Liver (tissue), 9 donors: ENCODE results near the gene METTL4. TPM values are rescaled to one million over a fixed set of nuclear protein-coding genes. Genes with fewer than 3 reads are reported as not detected.

ENCODE experiments used
- DNase-seq: peaks from one replicate; pipeline ENCODE4 v3.0.0-alpha.2; 2017; ENCODE audit warnings: low spot score
- H3K27ac ChIP-seq, 2 donors: one replicate each; pipeline ENCODE4 v1.7.0; 2013; ENCODE audit warnings: inconsistent platforms in 2 of 2, low read length in 2 of 2, control low read depth in 1 of 2, low read depth in 1 of 2, mild to moderate bottlenecking in 1 of 2
- H3K27me3 ChIP-seq, 4 donors: one replicate each; pipeline versions ENCODE4 v1.6.1 to v1.7.0; 2013; ENCODE audit warnings: low read length in 3 of 4, inconsistent platforms in 1 of 4, mild to moderate bottlenecking in 1 of 4, moderate library complexity in 1 of 4; ENCODE audit not compliant: control insufficient read depth in 4 of 4, insufficient read depth in 4 of 4
- H3K36me3 ChIP-seq, 4 donors: one replicate each; pipeline versions ENCODE4 v1.6.1 to v1.7.0; 2013; ENCODE audit warnings: low read length in 3 of 4, mild to moderate bottlenecking in 3 of 4, low read depth in 1 of 4, moderate library complexity in 1 of 4; ENCODE audit not compliant: control insufficient read depth in 4 of 4, insufficient read depth in 3 of 4
- H3K4me1 ChIP-seq, 4 donors: one replicate each; pipeline versions ENCODE4 v1.6.1 to v1.7.0; 2013; ENCODE audit warnings: low read length in 3 of 4, mild to moderate bottlenecking in 3 of 4, moderate library complexity in 1 of 4; ENCODE audit not compliant: control insufficient read depth in 4 of 4, insufficient read depth in 4 of 4
- H3K4me3 ChIP-seq, 3 donors: one replicate each; pipeline versions ENCODE4 v1.6.1 to v1.7.0; 2013; ENCODE audit warnings: low read length in 3 of 3, control low read depth in 1 of 3, low read depth in 1 of 3, mild to moderate bottlenecking in 1 of 3
- H3K9ac ChIP-seq, 2 donors: one replicate each; pipeline ENCODE4 v1.7.0; 2013; ENCODE audit warnings: low read length in 2 of 2, mild to moderate bottlenecking in 2 of 2, moderate library complexity in 2 of 2, control low read depth in 1 of 2, low read depth in 1 of 2
- H3K9me3 ChIP-seq, 4 donors: one replicate each; pipeline versions ENCODE4 v1.6.1 to v1.7.0; 2013; ENCODE audit warnings: low read length in 3 of 4; ENCODE audit not compliant: control insufficient read depth in 4 of 4
- EGR1 ChIP-seq, 2 donors: IDR thresholded peaks; 2 replicates each; pipeline ENCODE4 v1.6.1; 2016 to 2018; ENCODE audit warnings: antibody characterized with exemption in 2 of 2, low read depth in 2 of 2
- FOXA1 ChIP-seq: IDR thresholded peaks from 2 replicates; pipeline ENCODE4 v1.6.1; 2016; ENCODE audit warnings: antibody characterized with exemption
- FOXA2 ChIP-seq: IDR thresholded peaks from 2 replicates; pipeline ENCODE4 v1.6.1; 2016; ENCODE audit warnings: antibody characterized with exemption
- GABPA ChIP-seq, 2 donors: IDR thresholded peaks in 1 of 2; conservative IDR thresholded peaks in 1 of 2; 2 replicates each; pipeline ENCODE4 v1.6.1; 2016; ENCODE audit warnings: antibody characterized with exemption in 2 of 2, mild to moderate bottlenecking in 1 of 2, moderate library complexity in 1 of 2
- HNF4A ChIP-seq, 2 donors: conservative IDR thresholded peaks; 2 replicates each; pipeline ENCODE4 v1.6.1; 2016; ENCODE audit warnings: antibody characterized with exemption in 2 of 2, mild to moderate bottlenecking in 2 of 2
- HNF4G ChIP-seq: IDR thresholded peaks from 2 replicates; pipeline ENCODE4 v1.6.1; 2016; ENCODE audit warnings: antibody characterized with exemption
- JUND ChIP-seq, 2 donors: IDR thresholded peaks; 2 replicates each; pipeline ENCODE4 v1.6.1; 2016; ENCODE audit warnings: antibody characterized with exemption in 2 of 2
- NR2F2 ChIP-seq: IDR thresholded peaks from 2 replicates; pipeline ENCODE4 v1.6.1; 2016; ENCODE audit warnings: antibody characterized with exemption
- RAD21 ChIP-seq, 2 donors: IDR thresholded peaks; 2 replicates each; pipeline ENCODE4 v1.6.1; 2016; ENCODE audit warnings: antibody characterized with exemption in 2 of 2, mild to moderate bottlenecking in 2 of 2
- RXRA ChIP-seq, 2 donors: IDR thresholded peaks; 2 replicates each; pipeline ENCODE4 v1.6.1; 2017 to 2018; ENCODE audit warnings: antibody characterized with exemption in 2 of 2, mild to moderate bottlenecking in 1 of 2
- SP1 ChIP-seq: IDR thresholded peaks from 2 replicates; pipeline ENCODE4 v1.6.1; 2018; ENCODE audit warnings: antibody characterized with exemption, mild to moderate bottlenecking
- TAF1 ChIP-seq: conservative IDR thresholded peaks from 2 replicates; pipeline ENCODE4 v1.6.1; 2016; ENCODE audit warnings: antibody characterized with exemption, mild to moderate bottlenecking
- YY1 ChIP-seq: IDR thresholded peaks from 2 replicates; pipeline ENCODE4 v1.6.1; 2016; ENCODE audit warnings: antibody characterized with exemption, mild to moderate bottlenecking
- WGBS: extraction: QIAGEN DNeasy Blood & Tissue Kit; methylation state at CpG from one replicate; pipeline ENCODE4 v1.1.7; 2013; 5-methylcytosine and 5-hydroxymethylcytosine counted together
- polyA plus RNA-seq, 2 donors: library from polyadenylated mRNA; stranded (reverse) in 1 of 2; unstranded in 1 of 2; fragments of 200-250 nt in 1 of 2; fragments of >200 nt in 1 of 2; fragmentation: Nextera tagmentation in 1 of 2; extraction: Ambion mirVana in 1 of 2; gene quantifications; one replicate each; pipeline versions ENCODE4 v1.2.1 to v1.2.3, GENCODE V29; 2013 to 2015
- total RNA-seq, 2 donors: library from RNA; depleted of rRNA; stranded (reverse); fragments of >200 nt; gene quantifications; one replicate each; pipeline ENCODE4 v1.2.3, GENCODE V29; 2014
- TF ChIP-seq, protein P1 (sequence below): IDR thresholded peaks from 2 replicates; pipeline ENCODE4 v1.6.1; 2016; ENCODE audit warnings: antibody characterized with exemption
- TF ChIP-seq, protein P2 (sequence below): fragments of 150-350 bp; IDR thresholded peaks from 2 replicates; pipeline ENCODE4 v1.5.1; 2017; ENCODE audit warnings: improper control_type of control experiment, low read depth, low read length; ENCODE audit not compliant: missing input control
- TF ChIP-seq, protein P3 (sequence below): IDR thresholded peaks from 2 replicates; pipeline ENCODE4 v1.6.1; 2016; ENCODE audit warnings: antibody characterized with exemption
- TF ChIP-seq, protein P4 (sequence below): IDR thresholded peaks from 2 replicates; pipeline ENCODE4 v1.6.1; 2016; ENCODE audit warnings: antibody characterized with exemption
- TF ChIP-seq, protein P5 (sequence below): IDR thresholded peaks from 2 replicates; pipeline ENCODE4 v1.6.1; 2016; ENCODE audit warnings: antibody characterized with exemption, mild to moderate bottlenecking
- donor health status: healthy.
- donor health status: healthy.
- donor health status: healthy.
- donor health status: healthy.
- donor health status: healthy.

The METTL4 gene
- total and polyA plus RNA-seq, 4 donors: 1.9 to 13.9 (median 3.5) TPM

DNA sequence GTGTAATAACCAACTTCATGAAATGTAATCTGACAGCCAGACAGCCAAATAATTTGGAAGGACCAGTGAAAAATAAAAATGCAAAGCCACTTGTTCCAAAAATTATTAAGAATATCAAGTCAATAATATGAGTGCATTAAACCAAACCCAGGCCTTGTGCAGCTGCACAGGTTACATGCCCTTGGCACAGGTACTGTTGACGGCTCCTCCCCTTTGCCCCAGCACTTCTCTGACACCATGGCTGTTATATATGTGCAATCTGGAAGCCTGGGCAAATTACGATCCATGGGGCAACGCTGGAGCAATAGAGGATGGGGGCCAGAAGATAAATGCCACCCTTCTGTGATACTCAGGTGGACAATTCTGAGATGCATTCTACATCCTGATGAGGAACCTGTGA is 68.9 kb downstream of the METTL4 start:
- Histone ChIP-seq H3K36me3 (no peaks in the 10 kb centered on the region), H3K9ac (no peak overlapping the region), H3K27me3 (no peaks in the 10 kb centered on the region), H3K4me3 (no peak overlapping the region), H3K4me1 (no peaks in the 10 kb centered on the region), H3K27ac (no peak overlapping the region), H3K9me3 (no peaks in the 10 kb centered on the region)
- TF ChIP-seq JUND (IDR thresholded peaks at IDR 0.05): no peak
- DNase-seq: no peak
- WGBS: 71% methylated on average over 3 of the region's 3 CpGs

DNA sequence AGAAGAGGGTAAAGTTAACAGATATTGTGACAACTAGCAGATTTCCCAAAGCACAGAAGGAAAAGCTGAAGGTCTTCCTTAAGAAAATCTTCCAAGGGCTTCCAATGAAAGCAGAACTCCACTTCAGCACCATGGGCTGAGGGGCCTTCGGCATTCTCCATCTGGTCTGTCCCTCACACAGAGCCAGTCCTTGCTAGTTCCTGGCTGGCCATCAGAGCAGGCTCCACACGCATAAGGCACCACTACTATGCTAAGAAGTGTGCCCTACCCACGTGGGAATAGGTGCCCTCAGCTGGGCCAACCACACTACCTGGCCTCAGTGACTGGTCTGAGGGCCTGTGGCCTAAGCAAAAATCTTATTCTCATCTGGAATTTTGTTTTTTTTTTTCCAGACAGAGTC is 73.5 kb downstream of the METTL4 start:
- H3K4me1 ChIP-seq: no peaks in the 10 kb centered on the region
- H3K27ac ChIP-seq: no peak overlapping the region
- H3K4me3 ChIP-seq: no peak overlapping the region
- TF ChIP-seq SP1 (no peak), NR2F2 (no peak), HNF4G (no peak), TAF1 (no peak), GABPA (IDR thresholded peaks at IDR 0.05 in 1 of 2, conservative IDR thresholded peaks at IDR 0.05 in 1 of 2) (no peak), HNF4A (conservative IDR thresholded peaks at IDR 0.05) (no peak), EGR1 (IDR thresholded peaks at IDR 0.05; ENCODE audit: low read depth in 2 of 2) (no peak), FOXA2 (no peak), JUND (IDR thresholded peaks at IDR 0.05) (no peak), RAD21 (IDR thresholded peaks at IDR 0.05) (no peak), RXRA (IDR thresholded peaks at IDR 0.05) (no peak), FOXA1 (no peak), YY1 (no peak)
- TF ChIP-seq, protein P1, sequence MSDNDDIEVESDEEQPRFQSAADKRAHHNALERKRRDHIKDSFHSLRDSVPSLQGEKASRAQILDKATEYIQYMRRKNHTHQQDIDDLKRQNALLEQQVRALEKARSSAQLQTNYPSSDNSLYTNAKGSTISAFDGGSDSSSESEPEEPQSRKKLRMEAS: no peak
- TF ChIP-seq, protein P2, sequence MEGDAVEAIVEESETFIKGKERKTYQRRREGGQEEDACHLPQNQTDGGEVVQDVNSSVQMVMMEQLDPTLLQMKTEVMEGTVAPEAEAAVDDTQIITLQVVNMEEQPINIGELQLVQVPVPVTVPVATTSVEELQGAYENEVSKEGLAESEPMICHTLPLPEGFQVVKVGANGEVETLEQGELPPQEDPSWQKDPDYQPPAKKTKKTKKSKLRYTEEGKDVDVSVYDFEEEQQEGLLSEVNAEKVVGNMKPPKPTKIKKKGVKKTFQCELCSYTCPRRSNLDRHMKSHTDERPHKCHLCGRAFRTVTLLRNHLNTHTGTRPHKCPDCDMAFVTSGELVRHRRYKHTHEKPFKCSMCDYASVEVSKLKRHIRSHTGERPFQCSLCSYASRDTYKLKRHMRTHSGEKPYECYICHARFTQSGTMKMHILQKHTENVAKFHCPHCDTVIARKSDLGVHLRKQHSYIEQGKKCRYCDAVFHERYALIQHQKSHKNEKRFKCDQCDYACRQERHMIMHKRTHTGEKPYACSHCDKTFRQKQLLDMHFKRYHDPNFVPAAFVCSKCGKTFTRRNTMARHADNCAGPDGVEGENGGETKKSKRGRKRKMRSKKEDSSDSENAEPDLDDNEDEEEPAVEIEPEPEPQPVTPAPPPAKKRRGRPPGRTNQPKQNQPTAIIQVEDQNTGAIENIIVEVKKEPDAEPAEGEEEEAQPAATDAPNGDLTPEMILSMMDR: no peak
- TF ChIP-seq, protein P3, sequence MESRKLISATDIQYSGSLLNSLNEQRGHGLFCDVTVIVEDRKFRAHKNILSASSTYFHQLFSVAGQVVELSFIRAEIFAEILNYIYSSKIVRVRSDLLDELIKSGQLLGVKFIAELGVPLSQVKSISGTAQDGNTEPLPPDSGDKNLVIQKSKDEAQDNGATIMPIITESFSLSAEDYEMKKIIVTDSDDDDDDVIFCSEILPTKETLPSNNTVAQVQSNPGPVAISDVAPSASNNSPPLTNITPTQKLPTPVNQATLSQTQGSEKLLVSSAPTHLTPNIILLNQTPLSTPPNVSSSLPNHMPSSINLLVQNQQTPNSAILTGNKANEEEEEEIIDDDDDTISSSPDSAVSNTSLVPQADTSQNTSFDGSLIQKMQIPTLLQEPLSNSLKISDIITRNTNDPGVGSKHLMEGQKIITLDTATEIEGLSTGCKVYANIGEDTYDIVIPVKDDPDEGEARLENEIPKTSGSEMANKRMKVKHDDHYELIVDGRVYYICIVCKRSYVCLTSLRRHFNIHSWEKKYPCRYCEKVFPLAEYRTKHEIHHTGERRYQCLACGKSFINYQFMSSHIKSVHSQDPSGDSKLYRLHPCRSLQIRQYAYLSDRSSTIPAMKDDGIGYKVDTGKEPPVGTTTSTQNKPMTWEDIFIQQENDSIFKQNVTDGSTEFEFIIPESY: no peak
- TF ChIP-seq, protein P4, sequence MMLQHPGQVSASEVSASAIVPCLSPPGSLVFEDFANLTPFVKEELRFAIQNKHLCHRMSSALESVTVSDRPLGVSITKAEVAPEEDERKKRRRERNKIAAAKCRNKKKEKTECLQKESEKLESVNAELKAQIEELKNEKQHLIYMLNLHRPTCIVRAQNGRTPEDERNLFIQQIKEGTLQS: no peak
- TF ChIP-seq, protein P5, sequence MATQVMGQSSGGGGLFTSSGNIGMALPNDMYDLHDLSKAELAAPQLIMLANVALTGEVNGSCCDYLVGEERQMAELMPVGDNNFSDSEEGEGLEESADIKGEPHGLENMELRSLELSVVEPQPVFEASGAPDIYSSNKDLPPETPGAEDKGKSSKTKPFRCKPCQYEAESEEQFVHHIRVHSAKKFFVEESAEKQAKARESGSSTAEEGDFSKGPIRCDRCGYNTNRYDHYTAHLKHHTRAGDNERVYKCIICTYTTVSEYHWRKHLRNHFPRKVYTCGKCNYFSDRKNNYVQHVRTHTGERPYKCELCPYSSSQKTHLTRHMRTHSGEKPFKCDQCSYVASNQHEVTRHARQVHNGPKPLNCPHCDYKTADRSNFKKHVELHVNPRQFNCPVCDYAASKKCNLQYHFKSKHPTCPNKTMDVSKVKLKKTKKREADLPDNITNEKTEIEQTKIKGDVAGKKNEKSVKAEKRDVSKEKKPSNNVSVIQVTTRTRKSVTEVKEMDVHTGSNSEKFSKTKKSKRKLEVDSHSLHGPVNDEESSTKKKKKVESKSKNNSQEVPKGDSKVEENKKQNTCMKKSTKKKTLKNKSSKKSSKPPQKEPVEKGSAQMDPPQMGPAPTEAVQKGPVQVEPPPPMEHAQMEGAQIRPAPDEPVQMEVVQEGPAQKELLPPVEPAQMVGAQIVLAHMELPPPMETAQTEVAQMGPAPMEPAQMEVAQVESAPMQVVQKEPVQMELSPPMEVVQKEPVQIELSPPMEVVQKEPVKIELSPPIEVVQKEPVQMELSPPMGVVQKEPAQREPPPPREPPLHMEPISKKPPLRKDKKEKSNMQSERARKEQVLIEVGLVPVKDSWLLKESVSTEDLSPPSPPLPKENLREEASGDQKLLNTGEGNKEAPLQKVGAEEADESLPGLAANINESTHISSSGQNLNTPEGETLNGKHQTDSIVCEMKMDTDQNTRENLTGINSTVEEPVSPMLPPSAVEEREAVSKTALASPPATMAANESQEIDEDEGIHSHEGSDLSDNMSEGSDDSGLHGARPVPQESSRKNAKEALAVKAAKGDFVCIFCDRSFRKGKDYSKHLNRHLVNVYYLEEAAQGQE: no peak
- H3K36me3 ChIP-seq: no peaks in the 10 kb centered on the region
- DNase-seq: no peak
- WGBS: 83% methylated on average over 3 of the region's 3 CpGs
- H3K27me3 ChIP-seq: no peaks in the 10 kb centered on the region
- no peak overlapping the region for H3K9ac ChIP-seq
- no peaks in the 10 kb centered on the region for H3K9me3 ChIP-seq
